DMS 273 (cell line): ENCODE measurements around the gene PDIA3.
A peak's percentile ranks its signal among the peaks of the same experiment; 100 is the strongest.
"Not testable (repeated sequence)": the region's sequence is repeated elsewhere in the genome, so short reads cannot be mapped to it uniquely, and the experiment has no call there.

Source experiments
- DNase-seq: peaks from one replicate; lab custom pipeline; 2025; ENCODE audit not compliant: unreplicated experiment; lab: John Stamatoyannopoulos, UW

PDIA3 gene

GRCh38 chr15:43776101-43776717 lies 30.0 kb downstream of the PDIA3 start:
- DNase-seq = peak; percentile 45

- DNase-seq = peak; percentile 88
These were observed 30.6 kb downstream of the PDIA3 start, which contains the start of gene ELL3 for GRCh38 chr15:43776718-43777266. ELL3 (minus strand) TSS chr15:43776966; CDS start chr15:43776901, 65 bp downstream.

- DNase-seq = peak; percentile 92
These were observed 31.2 kb downstream of the PDIA3 start for GRCh38 chr15:43777267-43777914.

GRCh38 chr15:43779016-43779415 lies 32.8 kb downstream of the PDIA3 start:
- DNase-seq = no peak

GRCh38 chr15:43789409-43789808 lies 43.2 kb downstream of the PDIA3 start:
- DNase-seq = no peak

- peak; percentile 99 for DNase-seq
These were observed 45.9 kb downstream of the PDIA3 start, which contains the start of gene SERF2 for GRCh38 chr15:43791993-43792760. SERF2 (plus strand) TSS chr15:43792320; CDS start chr15:43792377, 57 bp downstream.

- DNase-seq = peak; percentile 30
These were observed 46.7 kb downstream of the PDIA3 start for GRCh38 chr15:43792761-43793476.

- DNase-seq = no peak
These were observed 47.4 kb downstream of the PDIA3 start for GRCh38 chr15:43793647-43794046.

- DNase-seq = no peak
These were observed 48.2 kb downstream of the PDIA3 start for GRCh38 chr15:43794269-43795037.

- no peak for DNase-seq
These were observed 49.0 kb downstream of the PDIA3 start for GRCh38 chr15:43795197-43795596.

GRCh38 chr15:43795997-43796396 lies 49.8 kb downstream of the PDIA3 start:
- no peak for DNase-seq

- DNase-seq = no peak
These were observed 50.3 kb downstream of the PDIA3 start for GRCh38 chr15:43796566-43796965.

- DNase-seq = peak; percentile 73
These were observed 53.1 kb downstream of the PDIA3 start for GRCh38 chr15:43799209-43799944.

GRCh38 chr15:43799945-43800285 lies 53.7 kb downstream of the PDIA3 start, which contains the start of gene SERINC4:
SERINC4 (minus strand) TSS chr15:43800220; CDS start chr15:43799986, 234 bp downstream.
- DNase-seq = peak; percentile 24

- DNase-seq = peak; percentile 86
These were observed 54.3 kb downstream of the PDIA3 start, which contains the start of gene HYPK for GRCh38 chr15:43800286-43801141. HYPK (plus strand) TSS chr15:43800599; CDS start chr15:43800623, 24 bp downstream.

- DNase-seq = not testable (repeated sequence)
These were observed 56.4 kb downstream of the PDIA3 start for GRCh38 chr15:43802676-43803075.

GRCh38 chr15:43808435-43808950 lies 62.3 kb downstream of the PDIA3 start:
- no peak for DNase-seq
